Measurements from ENCODE around the gene ABTB2.
"Not testable (repeated sequence)": the region's sequence is repeated elsewhere in the genome, so short reads cannot be mapped to it uniquely, and the experiment has no call there.

The ABTB2 gene

DNA sequence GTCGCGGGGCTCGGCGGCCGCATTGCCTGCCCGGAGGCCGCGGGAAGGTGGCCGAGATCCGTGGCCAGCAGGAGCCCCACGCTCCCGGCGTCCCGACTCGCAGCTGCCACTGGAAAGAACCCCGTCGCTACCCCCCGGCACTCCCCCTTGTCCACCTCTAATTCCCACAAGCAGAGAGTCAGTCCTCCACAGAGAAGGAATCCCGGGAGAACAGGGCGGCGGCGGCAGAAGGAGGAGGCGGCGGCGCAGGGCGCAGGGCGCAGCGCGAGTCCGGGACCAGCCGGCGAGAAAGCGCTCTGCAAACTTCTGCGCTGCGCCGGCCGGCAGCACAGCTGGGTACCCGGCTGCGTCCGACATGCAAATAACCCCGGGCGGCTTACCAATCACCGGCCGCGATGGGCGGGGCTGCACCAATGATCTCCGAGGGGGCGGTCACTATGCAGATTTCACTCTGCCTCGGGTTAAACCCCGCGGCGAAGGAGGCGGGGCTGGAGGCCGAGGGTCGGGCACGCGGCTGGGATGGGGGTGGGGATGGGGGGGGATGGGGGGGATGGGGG lies at the start of gene ABTB2:
ABTB2 (minus strand) TSS at position 310 of the 557 bp plus-strand sequence.
- DNase-seq (ENCODE audit: low spot score) = peak; percentile 99

- DNase-seq (ENCODE audit: low spot score) = no peak
Observed at GRCh38 chr11:34407121-34407813, 49.5 kb upstream of the ABTB2 start.

DNA sequence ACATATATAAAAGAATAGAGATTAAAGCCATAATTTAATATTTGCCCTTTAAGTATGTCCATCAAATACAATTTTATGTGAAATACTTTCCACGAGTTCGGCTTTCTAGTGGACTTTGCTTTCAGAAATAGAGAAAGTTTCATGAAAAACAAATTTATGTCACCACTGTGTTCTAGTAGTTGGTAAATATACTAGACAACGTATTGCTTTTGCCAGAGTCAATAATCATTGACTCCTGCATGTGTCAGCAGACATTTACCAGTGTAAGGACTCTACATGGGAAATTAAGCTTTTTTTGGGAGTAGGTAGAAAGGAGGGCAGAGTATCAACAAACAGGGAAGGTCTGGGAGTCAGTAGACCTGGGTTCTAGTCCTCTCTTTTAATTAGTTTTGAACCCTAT lies 48.6 kb upstream of the ABTB2 start:
- no peak for DNase-seq (ENCODE audit: low spot score)

DNA sequence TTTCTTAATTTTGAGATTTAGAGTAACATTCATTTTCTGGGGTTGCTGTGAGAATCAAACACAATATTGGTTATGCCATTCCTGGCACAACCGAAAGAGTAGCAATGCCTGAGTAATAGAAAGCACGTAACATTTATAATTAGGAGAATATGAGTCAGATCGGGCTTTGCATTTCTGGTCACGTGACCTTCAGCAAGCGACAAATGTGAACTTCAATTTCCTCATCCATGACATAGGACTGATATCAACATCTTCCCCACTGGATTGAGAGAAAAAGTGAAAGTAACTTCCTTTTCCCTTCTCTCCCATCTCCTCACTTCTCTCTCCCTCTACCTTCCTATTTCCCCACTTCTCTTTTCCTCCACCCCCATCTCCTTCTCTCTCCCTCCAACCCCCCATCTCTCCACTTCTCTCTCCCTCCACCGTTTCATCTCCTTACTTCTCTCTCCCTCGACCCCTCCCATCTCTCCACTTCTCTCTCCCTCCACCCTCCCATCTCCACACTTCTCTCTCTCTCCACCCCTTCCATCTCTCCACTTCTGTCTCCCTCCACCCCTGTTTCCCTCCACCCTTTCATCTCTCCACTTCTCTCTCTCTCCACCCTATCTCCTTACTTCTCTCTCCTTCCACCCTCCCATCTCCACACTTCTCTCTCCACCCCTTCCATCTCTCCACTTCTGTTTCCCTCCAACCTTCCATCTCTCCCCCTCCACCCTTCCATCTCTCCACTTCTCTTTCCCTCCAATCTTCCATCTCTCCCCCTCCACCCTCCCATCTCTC lies 47.5 kb upstream of the ABTB2 start:
- no peak for DNase-seq (ENCODE audit: low spot score)

DNA sequence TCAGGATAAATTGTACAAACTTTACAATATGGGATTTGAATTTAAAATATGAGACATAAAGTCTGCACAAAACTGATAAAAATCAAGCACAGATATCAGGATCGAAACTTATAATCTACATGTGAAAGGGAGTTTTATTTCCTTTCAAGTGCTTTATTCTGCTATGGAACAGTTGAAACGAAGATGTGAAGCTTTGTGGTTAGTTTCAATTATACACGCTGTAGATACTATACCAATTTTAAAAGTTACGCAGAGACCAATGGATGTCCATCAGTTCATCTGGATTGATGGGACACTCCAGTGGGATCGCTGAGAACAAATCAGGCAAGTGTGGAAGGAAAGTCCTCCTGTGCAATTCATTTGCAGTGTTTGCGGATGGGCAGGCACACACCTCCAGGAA lies 46.5 kb upstream of the ABTB2 start:
- no peak for DNase-seq (ENCODE audit: low spot score)

DNA sequence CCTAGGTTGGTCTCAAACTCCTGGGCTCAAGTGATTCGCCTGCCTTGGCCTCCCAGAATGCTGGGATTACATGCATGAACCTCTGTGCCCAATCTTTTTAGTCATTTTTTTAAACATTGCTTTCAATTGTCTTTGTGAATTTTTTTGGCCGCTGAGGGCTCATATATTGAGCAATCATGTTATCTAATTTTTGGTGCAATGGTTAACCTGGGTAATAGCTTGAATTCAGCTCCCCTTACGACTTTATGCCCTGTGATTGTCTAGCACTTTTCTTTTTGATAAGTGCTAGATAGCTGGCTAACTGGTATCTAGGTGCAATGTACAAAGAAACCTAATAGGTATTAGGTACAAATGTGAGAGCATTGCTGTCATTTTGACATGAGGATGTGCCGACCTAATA lies 45.6 kb upstream of the ABTB2 start:
- no peak for DNase-seq (ENCODE audit: low spot score)

DNA sequence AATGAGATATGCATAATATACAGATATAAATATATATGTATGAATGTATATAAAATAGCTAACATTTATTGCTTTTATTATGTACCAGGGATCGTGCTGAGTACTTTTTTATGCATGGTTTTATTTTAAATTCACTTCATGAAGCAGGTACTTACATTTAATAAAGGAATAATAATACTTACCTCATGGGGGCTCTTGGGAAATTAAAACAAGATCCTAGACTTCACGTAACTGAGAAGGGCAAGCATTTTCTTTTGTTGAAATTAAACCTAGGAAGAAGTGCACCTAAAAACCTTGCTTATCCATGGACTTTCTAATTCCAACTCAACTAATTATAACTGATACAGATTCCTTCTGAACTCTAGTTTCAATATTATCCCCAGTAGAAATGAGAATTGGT lies 40.0 kb upstream of the ABTB2 start:
- no peak for DNase-seq (ENCODE audit: low spot score)

- DNase-seq (ENCODE audit: low spot score) = no peak
Observed at GRCh38 chr11:34397120-34397519, 39.3 kb upstream of the ABTB2 start.

DNA sequence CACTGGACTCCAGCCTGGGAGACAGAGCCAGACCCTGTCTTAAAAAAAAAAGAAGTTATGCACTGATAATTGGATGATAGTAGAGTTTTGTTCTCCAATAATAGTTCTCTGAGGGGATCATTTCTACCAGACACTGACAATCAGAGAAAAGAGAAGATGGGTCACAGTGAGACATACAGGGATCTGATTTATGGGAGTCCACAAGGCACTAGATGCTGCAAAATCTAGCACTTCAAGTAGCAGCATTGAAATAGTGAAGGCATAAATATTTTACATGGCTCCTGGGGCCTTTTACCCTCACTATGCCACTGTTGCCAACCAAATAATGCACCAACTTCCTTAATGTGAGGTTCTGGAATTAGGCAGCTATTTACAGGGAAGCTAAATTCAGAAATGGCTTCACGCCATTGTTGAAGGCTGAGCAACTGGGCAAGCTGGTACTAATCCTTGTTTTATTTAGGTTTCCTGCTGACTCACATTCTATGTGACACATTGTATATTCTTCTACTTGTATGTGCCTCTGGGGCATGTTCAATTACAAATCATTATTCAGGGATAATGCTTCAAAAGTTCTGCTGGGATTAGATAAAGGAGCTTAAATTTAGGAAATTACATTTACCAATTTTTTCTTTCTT lies 38.2 kb upstream of the ABTB2 start:
- DNase-seq (ENCODE audit: low spot score) = no peak

GRCh38 chr11:34394771-34395300 lies 37.0 kb upstream of the ABTB2 start:
- DNase-seq (ENCODE audit: low spot score) = no peak

- no peak for DNase-seq (ENCODE audit: low spot score)
Observed at GRCh38 chr11:34387653-34388052, 29.8 kb upstream of the ABTB2 start.

DNA sequence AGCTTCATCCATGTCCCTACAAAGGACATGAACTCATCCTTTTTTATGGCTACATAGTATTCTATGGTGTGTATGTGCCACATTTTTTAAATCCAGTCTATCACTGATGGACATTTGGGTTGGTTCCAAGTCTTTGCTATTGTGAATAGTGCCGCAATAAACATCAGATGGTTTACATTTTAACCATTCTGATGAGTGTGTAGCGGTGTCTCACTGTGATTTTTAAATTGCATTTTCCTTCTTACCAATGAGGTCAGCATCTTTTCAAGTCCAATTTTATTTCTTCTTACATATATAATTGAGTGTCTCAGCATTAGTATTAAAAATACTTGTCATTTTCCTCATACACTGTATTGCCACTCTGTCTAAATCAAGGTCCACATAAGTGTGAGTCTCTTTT lies 28.5 kb upstream of the ABTB2 start:
- not testable (repeated sequence) for DNase-seq (ENCODE audit: low spot score)

GRCh38 chr11:34382532-34383276 lies 24.9 kb upstream of the ABTB2 start:
- DNase-seq (ENCODE audit: low spot score) = no peak

GRCh38 chr11:34381775-34382174 lies 24.0 kb upstream of the ABTB2 start:
- DNase-seq (ENCODE audit: low spot score) = no peak

DNA sequence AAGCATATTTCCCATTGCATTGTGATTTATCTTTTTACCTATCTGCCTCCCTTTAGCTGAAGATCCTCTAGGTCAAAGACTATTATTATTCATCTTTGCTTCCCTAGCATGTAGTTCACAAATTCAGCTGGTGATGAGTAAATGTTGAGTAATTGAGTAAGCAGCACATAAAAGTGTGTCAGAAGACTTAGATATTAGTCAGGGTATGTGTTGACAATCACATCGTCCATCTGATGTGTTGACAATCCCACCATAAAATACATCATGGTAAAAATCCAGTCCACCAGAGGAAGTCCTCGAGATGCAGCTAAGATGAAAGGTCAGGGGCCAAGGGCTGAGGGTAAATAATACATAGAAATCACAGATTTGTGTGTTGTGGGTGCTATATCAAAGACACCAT lies 22.9 kb upstream of the ABTB2 start:
- DNase-seq (ENCODE audit: low spot score) = no peak

GRCh38 chr11:34379539-34379938 lies 21.7 kb upstream of the ABTB2 start:
- no peak for DNase-seq (ENCODE audit: low spot score)

GRCh38 chr11:34379079-34379478 lies 21.3 kb upstream of the ABTB2 start:
- DNase-seq (ENCODE audit: low spot score) = no peak

DNA sequence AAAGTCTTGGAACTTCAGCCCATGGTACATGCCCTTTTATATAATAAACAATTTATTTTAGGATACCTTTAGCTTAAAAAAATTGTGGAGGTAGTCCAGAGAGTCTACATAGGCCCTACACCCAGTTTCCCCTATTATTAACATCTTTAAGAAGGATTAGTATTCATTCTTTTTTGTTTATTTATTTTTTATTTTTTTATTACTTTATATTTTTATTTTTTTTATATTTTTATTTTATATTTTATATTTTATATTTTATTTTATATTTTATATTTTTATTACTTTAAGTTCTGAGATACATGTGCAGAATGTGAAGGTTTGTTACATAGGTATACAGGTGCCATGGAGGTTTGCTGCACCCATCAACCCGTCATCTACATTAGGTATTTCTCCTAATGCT lies 15.9 kb upstream of the ABTB2 start:
- no peak for DNase-seq (ENCODE audit: low spot score)

DNA sequence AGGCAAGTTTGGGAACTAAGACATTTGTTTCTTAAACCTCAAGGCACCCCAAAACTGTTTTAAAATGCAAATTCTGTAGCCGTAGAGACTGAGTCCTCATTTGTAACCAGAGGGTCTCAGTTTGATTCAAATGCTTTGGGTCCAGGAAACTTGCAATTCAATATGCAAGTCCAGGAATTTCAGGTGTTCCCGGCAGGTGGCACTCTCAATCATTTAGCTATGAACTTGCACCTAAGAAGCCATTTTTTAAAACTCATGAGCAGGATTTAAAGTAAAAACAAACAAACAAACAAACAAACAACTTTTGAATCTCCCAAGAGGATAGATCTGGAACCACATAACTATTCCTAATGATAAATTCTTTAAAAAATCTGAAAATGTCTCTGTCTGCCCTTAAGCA lies 8.7 kb upstream of the ABTB2 start:
- no peak for DNase-seq (ENCODE audit: low spot score)

- DNase-seq (ENCODE audit: low spot score) = no peak
Observed at GRCh38 chr11:34364102-34364501, 6.3 kb upstream of the ABTB2 start.

DNA sequence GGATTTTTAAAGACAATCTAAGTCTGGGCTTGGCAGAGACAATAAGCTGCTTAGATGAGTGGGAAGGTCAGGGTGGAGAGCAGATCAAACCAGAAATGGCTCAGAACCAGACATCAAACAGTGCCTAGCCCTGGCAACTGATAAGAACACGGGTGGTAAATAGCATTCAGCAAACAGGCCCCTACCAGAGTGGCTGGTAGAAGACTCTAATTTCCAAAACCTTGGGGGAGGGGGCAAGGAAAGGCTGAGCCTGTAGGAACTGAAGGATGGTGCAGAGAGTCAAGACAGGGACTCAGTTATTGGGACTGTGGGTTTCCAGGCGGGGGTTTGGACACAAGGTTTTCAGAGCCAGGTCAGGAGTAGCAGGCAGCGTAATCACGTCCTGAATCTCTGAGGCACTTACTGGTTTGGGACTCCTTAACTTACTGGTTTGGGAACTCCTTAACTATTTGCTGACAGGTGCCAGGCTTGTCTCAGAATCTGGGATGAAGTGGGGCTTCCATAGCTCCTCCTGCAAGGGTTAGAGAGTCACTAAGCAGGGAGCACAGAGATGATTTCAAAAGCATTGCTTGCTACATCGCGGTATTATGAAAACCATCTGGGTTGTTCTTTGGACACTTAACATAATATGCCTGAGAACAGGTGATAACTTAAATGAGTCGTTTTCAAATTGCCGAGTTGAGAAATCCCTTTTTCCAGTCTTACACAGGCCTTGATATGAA lies 5.7 kb upstream of the ABTB2 start:
- no peak for DNase-seq (ENCODE audit: low spot score)

All from left forelimb (tissue), 1 donor.